Measurements from ENCODE around the gene MDP1. TPM values are rescaled to one million over a fixed set of nuclear protein-coding genes. Genes with fewer than 3 reads are reported as not detected.
A peak's percentile ranks its signal among the peaks of the same experiment; 100 is the strongest.

The MDP1 gene
- polyA plus RNA-seq, 1 of the 3 experiments (the other 2 are of a cell fraction), result 36.7 TPM

- TF ChIP-seq ZBTB33 (IDR thresholded peaks at IDR 0.05; ENCODE audit: borderline replicate concordance, low read depth) (no peak), REST (IDR thresholded peaks at IDR 0.05; ENCODE audit: low read depth, low read length) (no peak), EP300 (IDR thresholded peaks at IDR 0.05; ENCODE audit: borderline replicate concordance in 1 of 2, low read depth in 1 of 2, low read length in 1 of 2) (no peak), MXI1 (IDR thresholded peaks at IDR 0.05; ENCODE audit: low read depth, low read length) (peak; percentile 40; the same call in 1 of the 2 replicates), SMC3 (IDR thresholded peaks at IDR 0.05; ENCODE audit: low read depth, low read length) (no peak), JUND (IDR thresholded peaks at IDR 0.05) (no peak), RAD21 (IDR thresholded peaks at IDR 0.05; ENCODE audit: low read length) (no peak), GABPA (IDR thresholded peaks at IDR 0.05; ENCODE audit: low read depth) (peak; percentile 81), IRF3 (IDR thresholded peaks at IDR 0.05; ENCODE audit: low read depth, low read length) (no peak), POLR2AphosphoS5 (IDR thresholded peaks at IDR 0.05; ENCODE audit: low read depth, low read length) (peak; percentile 59), TCF12 (IDR thresholded peaks at IDR 0.05) (no peak), USF1 (IDR thresholded peaks at IDR 0.05; ENCODE audit: borderline replicate concordance, low read depth) (no peak), NFIC (IDR thresholded peaks at IDR 0.05; ENCODE audit: borderline replicate concordance) (no peak), MEF2A (IDR thresholded peaks at IDR 0.05; ENCODE audit: borderline replicate concordance, low read depth) (no peak), CTCF (IDR thresholded peaks at IDR 0.05) (no peak), TEAD4 (IDR thresholded peaks at IDR 0.05; ENCODE audit: borderline replicate concordance, insufficient read depth) (no peak)
These were observed 16.3 kb upstream of the MDP1 start, which contains the start of gene NEDD8 (continued) for GRCh38 chr14:24232121-24232644.

All from SK-N-SH (cell line).